C4-2B (cell line): ENCODE data around the gene XIRP2.

ENCODE experiments used
- ZFX ChIP-seq: fragments of 450-650 bp; IDR thresholded peaks from 2 replicates; pipeline ENCODE4 v1.6.1; 2017
- TF ChIP-seq, protein P1 (sequence below): fragments of 450-650 bp; conservative IDR thresholded peaks from 2 replicates; pipeline ENCODE4 v1.5.1; 2017; ENCODE audit warnings: mild to moderate bottlenecking

DNA sequence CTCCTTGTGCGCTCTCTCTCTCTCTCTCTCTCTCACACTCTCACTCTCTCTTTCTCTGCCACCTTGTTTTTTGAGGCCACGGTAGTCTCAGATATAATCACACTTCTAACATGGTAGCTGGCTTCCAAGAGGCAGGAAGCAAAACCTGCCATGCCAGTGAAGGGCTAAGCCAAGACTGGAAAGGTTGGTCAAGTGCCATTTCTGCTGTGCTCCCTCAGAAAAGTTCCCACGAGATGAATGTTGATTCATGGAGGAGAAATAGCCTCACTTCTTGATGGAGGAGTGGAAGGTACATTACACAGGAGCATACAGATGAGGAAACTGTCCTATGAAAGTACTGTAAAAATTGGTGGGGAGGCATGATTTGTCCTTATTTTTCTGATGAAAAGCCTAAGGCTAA lies 237.9 kb downstream of the XIRP2 start:
- TF ChIP-seq, protein P1, sequence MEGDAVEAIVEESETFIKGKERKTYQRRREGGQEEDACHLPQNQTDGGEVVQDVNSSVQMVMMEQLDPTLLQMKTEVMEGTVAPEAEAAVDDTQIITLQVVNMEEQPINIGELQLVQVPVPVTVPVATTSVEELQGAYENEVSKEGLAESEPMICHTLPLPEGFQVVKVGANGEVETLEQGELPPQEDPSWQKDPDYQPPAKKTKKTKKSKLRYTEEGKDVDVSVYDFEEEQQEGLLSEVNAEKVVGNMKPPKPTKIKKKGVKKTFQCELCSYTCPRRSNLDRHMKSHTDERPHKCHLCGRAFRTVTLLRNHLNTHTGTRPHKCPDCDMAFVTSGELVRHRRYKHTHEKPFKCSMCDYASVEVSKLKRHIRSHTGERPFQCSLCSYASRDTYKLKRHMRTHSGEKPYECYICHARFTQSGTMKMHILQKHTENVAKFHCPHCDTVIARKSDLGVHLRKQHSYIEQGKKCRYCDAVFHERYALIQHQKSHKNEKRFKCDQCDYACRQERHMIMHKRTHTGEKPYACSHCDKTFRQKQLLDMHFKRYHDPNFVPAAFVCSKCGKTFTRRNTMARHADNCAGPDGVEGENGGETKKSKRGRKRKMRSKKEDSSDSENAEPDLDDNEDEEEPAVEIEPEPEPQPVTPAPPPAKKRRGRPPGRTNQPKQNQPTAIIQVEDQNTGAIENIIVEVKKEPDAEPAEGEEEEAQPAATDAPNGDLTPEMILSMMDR, result no peak
- TF ChIP-seq ZFX, result no peak
